ENCODE data around the gene ST8SIA4.

ST8SIA4 gene

DNA sequence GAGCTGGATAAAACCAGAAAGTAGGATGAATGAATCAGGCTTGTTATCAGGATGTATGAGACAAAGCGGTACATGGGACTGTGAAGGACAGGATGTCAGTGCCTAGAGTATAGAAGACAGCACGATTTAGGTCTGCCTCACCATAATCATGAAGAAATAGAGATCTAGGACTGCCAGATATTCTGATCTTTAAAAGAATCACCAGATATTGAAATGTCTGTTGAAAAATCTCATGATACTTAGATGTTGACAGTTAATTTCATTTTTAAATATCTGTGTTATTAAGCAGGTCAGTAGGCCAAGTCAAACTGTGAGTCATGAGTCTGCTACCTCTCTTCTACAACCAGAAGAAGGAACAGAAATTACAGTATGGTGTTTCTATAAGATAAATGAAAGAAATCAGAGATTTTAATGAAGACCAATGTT, 65.0 kb downstream of the ST8SIA4 start:
- DNase-seq, result no peak
- in situ Hi-C loops (cut with MboI; ENCODE audit: low pct_unique_long_range_greater_than_20kb, low sequenced_read_pairs), result no loop called here

DNA sequence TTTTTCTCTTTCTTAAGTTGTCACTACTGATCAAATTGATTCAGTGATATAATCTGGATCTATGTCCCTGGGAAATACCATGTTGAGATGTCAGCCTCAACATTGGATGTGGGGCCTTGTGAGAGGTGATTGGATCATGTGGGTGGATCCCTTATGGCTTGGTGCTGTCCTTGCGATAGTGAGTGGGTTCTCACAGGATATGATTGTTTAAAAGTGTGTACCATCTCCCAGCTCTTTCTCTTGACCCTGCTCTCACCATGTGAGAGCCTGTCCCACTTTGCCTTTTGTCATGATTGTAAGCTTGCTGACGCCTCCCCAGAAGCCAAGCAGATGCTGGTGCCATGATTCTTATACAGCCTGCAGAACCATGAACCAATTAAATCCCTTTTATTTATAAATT, 68.6 kb downstream of the ST8SIA4 start:
- in situ Hi-C loops (cut with MboI; ENCODE audit: low pct_unique_long_range_greater_than_20kb, low sequenced_read_pairs), result no loop called here

DNA sequence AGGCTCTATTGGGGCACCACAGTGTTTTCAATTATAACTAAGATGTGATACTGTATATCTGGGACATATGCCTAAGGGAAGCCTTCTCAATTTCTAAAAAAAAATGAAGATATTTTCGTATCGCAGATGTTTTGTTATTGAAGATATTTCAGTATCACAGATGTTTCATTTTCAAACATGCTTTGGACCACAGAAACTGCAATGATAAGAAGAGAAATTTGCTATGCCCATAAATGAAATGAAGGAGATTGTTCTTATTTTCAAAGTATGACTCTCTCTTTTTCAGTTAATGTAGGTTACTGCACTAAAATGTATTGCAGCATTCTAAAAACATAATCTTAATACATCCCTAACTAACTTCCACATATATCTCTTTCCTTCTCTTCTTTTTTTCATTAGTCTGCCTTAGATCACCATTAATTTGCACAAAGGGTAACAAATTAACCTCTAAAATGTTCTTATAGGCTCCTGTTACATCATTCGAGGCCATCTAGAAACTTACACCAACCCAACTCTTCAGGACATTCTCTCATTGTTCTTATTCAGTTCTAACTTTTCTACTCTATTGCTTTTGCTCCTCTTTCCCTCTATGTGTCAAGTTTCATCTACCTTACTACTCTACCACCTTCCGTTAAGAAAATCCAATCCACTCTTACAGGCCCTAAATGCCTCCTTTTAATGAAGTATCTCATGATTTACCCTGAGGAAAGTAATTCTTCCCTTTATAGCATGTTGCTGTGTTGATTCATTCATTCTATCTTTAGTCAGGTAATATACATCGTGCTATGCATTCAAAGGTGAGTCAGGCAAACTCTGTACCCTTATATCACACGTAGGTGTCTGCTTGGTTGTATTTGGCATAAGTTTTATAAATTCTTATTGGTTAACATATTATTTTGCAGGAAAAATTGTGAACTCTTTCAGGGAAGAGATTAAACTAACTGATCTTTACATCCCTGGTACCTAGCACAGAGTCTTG, 70.5 kb downstream of the ST8SIA4 start:
- no peak for DNase-seq
- in situ Hi-C loops (cut with MboI; ENCODE audit: low pct_unique_long_range_greater_than_20kb, low sequenced_read_pairs), result no loop called here

More for the DNA sequence above, 68.6 kb downstream of the ST8SIA4 start:
- DNase-seq, result no peak

DNA sequence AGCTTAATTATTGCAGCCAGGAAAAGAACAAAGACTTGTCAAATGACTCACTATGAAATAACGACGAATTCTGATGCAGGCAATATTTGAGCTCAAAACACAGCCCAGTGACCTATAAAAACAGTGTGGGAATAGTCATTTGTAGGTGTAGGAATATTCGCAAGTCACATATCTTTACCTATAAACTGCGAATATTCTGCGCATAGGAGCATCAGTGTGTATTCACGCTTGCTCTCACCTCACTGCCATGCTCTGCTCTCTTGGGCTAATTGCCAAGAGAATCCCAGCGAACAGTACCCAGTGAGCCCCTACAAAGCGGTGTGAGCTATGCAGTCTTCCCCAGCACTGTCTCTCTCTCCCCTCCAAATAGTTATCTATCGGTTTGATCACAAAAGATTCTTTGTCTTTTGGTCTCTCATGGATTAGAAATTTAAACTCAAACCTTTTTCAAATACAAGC, 74.2 kb downstream of the ST8SIA4 start:
- DNase-seq, result no peak
- in situ Hi-C loops (cut with MboI; ENCODE audit: low pct_unique_long_range_greater_than_20kb, low sequenced_read_pairs), result no loop called here

DNA sequence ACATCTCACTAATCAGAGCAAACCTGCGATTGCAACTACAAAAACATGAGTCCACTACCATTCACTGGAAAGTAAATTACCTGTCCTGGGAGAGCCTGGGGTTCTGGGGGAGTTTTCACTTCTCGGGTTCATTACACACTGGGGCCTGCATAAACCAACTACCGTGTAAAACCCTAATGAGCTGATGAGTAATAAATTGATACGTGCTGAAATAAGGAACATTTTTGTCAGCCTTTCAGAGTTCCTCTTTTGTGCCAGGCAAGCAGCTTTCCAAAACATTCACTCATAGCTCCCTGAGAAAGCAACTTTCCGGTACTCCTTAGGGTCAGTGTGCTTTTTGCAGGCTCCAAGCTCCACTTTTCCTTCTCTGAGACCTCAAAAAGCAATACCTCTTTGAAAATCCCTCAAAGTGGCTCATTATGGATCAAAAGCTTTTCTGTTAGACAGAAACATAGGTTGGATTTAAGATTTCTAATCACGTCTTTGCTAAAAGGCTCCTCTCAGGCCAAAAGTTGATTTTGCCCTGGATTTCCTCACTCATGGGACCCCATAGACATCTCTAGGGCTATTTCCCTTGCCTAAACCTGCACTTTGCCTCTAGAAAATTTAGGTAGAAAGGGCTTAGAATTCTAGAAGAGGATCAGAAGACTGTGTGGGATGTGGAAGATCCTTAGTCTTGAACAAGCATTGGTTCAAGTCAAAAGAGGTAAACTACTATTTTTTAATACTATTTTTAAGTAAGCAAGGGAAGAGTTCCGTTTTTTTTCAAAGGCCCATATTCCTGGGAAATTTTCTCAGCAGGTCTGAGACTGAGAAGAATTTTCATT, 74.8 kb downstream of the ST8SIA4 start:
- in situ Hi-C loops (cut with MboI; ENCODE audit: low pct_unique_long_range_greater_than_20kb, low sequenced_read_pairs), result no loop called here

DNA sequence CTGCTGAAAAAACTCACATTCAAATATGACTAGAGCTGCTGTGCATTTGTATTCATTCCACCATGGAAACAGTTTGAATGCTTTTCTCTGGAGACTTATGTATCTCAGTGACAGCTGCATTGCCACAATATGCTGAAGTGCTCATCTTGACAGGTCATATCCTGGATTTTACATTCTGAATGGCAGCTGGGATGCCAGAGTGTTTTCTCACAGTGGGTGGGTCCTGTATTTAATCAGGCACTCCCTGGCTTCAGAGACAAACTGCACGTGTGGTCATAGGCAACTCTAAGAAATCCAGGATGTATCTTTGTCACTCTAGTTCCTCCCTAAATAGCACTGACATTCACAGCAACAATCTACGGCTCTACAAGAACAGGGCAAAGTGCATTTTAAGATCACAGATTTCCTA, 75.6 kb downstream of the ST8SIA4 start:
- DNase-seq, result peak; percentile 17
- in situ Hi-C loops (cut with MboI; ENCODE audit: low pct_unique_long_range_greater_than_20kb, low sequenced_read_pairs), result no loop called here

More for the DNA sequence above, 74.8 kb downstream of the ST8SIA4 start:
- DNase-seq, result peak; percentile 44

DNA sequence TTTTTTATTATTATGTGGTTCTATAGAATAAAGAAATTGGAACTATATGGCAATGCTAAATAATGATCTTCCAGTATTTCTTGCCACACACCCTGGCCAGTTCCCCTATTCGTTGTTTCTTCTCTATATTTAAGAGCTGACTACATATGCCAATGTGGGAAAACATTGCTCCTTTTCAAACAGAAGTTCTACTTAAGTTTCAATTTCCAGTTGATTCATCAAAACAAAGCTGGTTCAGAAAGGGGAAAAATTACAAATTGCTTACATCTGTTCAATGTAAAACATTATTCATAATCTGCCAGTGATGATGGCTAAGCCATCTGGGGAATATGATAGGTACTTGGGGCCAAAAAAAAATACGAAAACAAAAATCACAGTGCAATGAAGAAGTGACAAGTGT, 76.9 kb downstream of the ST8SIA4 start:
- in situ Hi-C loops (cut with MboI; ENCODE audit: low pct_unique_long_range_greater_than_20kb, low sequenced_read_pairs), result no loop called here
- no peak for DNase-seq

DNA sequence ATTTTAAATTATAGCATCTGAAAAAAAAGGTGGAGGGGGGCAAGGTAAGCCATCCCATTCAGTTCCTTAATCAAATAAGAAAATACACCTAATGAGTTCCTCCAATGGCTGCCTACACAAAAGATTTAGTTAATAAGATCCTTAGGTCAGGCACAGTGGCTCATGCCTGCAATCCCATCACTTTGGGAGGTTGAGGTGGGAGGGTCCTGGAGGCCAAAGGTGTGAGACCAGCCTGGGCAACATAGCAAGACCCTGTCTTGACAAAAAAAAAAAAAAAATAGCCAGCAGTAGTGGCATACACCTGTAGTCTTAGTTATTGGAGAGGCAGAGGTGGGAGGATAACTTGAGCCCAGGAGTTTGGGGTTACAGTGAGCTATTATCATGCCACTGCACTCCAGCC, 78.4 kb downstream of the ST8SIA4 start:
- in situ Hi-C loops (cut with MboI; ENCODE audit: low pct_unique_long_range_greater_than_20kb, low sequenced_read_pairs), result no loop called here
- no peak for DNase-seq

DNA sequence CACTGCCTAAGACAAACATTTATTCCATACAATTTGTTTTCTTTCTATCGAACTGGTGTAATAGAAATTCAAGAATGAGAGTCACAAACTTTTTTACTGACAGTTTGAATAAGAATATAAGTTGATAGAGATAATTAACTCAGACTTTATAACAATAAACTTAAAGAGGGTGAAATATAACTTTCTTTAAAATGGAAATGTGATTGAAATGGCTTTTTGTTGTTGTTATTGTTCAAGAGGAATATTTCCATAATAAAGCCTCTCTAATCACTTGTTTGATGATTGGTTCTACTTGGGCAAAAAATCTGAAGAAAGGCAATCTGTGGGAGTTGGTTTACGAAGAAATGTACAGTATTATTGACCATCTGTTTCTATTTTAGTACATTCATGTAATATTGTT, 79.3 kb downstream of the ST8SIA4 start:
- in situ Hi-C loops (cut with MboI; ENCODE audit: low pct_unique_long_range_greater_than_20kb, low sequenced_read_pairs), result no loop called here
- no peak for DNase-seq

DNA sequence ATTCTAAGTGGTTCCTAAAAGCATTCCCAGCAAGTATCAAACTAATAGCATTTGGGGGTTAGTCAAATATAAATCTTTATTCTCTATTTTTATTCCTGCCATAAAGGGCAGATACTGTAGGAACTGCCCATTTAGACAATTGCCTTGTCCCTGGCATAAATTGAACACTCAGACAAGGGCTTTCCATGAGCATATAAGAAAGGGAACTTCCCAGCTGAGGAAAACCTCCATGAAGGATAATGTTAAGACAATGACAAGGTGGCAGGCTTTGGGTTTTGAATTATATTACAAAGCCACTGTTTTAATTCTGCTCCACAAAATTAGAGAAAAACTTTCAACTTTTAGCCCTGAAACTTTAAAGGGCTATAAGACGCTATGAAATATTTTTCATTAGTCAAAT, 81.3 kb downstream of the ST8SIA4 start:
- in situ Hi-C loops (cut with MboI; ENCODE audit: low pct_unique_long_range_greater_than_20kb, low sequenced_read_pairs), result no loop called here
- DNase-seq, result no peak

DNA sequence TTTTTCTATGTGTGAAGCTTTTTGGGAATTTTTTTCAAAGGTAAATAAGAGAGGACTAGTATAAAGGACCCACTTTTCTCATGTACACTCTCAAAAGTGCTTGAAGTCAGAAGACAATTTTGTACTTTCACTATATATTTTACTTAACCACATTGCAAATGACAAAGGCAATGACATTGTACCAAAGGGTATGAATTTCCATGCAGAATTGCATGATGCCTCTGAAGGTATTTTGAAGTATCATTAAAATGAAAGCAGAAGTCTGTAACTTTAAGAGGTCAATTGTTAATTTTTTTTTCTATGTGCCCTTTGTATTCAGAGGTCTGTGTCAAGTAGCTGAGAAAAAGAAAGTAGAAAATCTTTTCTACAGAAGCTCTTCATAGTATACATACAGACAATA, 84.7 kb downstream of the ST8SIA4 start:
- in situ Hi-C loops (cut with MboI; ENCODE audit: low pct_unique_long_range_greater_than_20kb, low sequenced_read_pairs), result no loop called here
- no peak for DNase-seq

DNA sequence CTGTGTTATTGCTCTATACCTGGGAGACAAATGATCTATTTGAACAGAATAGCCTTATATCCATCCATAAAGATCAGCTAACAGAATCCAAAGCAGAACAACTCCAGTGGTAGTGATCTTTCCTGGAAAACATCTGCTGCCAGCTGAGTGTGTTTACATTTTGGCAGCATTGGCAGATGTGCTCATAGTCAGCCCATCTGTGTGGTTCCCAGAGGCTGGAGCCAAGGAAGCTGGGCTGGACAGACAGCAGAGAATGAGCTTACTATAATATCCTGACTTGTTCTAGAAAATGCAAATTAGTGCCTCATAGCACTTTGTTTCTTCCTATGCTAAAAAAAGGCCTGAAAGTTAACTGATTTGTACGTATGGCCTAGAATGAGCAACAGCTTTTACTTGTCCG, 99.7 kb downstream of the ST8SIA4 start:
- DNase-seq, result no peak

DNA sequence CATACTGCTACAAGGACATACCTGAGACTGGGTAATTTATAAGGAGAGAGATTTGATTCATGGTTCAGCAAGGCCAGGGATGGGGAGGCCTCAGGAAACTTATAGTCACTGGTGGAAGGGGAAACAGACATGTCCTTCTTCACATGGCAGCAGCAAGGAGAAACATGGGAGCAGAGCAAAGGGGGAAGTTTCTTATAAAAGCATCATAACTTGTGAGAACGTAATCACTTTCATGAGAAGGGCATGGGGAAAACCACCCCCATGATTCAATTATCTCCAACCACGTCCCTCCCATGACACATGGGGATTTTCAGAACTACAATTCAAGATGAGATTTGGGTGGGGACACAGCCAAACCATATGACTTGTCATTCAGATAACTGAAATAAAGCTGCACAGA, 100.9 kb downstream of the ST8SIA4 start:
- DNase-seq, result no peak
- in situ Hi-C loops (cut with MboI; ENCODE audit: low pct_unique_long_range_greater_than_20kb, low sequenced_read_pairs), result no loop called here

More for the DNA sequence above, 99.7 kb downstream of the ST8SIA4 start:
- in situ Hi-C loops (cut with MboI; ENCODE audit: low pct_unique_long_range_greater_than_20kb, low sequenced_read_pairs), result no loop called here

DNA sequence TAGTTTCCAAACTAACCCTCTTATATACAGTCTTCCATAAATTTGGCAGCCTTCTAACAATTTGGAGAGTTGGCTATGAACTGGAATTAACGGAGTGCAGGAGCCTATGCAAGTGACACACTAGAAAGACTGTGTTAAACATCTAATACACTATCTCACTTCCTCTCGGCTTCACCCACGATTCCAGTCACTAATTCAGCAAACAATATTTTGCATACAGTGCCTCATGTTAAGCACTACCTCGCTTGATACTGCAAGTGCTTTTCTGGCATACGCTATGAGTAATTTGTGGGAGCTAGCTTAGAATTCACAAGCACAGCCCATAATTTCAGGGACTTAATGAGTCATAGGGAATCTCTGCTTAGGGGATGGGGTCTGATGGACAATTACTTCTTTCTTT, 102.5 kb downstream of the ST8SIA4 start:
- DNase-seq, result no peak
- in situ Hi-C loops (cut with MboI; ENCODE audit: low pct_unique_long_range_greater_than_20kb, low sequenced_read_pairs), result no loop called here

DNA sequence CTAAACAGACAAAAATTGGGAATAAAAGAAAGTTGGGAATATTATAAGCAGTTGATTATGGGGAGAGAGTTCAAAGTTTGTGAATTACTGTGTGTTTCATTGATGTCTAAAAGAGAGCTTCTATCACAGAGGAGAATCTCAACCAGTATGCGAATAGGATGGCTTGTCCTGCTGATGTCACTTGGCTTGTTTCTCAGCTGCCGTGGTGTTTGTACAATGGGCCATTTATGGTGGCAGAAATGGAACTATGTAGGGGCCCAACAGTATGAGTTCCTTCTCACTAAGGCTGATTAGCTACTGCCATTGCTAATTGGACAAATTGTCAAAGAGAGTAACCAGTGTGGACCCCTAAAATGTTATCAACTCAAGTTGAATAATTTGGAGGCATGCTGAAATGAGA, 103.9 kb downstream of the ST8SIA4 start:
- DNase-seq, result no peak
- in situ Hi-C loops (cut with MboI; ENCODE audit: low pct_unique_long_range_greater_than_20kb, low sequenced_read_pairs), result no loop called here

DNA sequence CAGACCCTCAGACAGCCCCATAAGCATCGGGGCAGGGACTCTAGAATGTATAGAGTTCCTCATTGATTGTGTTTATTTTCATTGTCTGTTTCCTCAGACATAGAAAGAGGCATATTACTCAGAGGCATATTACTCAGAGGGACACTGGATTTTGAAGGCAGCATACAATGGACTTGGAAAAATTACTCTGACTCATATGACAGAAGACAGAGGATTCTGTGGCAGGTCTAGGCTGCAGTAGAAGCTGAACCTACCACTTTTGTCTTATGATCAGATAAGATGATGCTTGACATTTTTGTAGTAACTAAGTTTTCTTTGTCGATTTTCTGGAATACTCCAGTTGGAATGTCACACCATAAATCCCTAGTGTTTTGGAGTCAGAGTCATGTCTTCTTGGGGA, 105.2 kb downstream of the ST8SIA4 start:
- DNase-seq, result no peak
- in situ Hi-C loops (cut with MboI; ENCODE audit: low pct_unique_long_range_greater_than_20kb, low sequenced_read_pairs), result no loop called here

DNA sequence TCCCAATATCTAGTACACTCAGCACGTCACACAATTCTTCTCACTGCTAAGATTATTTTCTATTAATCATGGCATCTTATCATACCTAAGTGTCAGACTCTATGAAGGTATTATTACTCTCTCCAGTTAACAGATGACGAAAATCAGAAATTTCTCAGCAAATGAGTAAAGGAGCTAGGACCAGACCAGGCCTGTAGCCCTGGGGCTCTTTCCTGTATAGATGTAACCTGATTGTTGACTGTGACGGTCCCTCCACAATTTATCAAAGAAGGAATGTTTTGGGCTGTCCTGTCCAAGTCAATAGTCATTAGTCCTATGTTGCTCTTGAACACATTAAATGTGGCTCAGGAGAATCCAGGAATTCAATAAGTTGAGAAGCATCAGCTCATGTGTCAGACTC, 106.2 kb downstream of the ST8SIA4 start:
- DNase-seq, result no peak
- in situ Hi-C loops (cut with MboI; ENCODE audit: low pct_unique_long_range_greater_than_20kb, low sequenced_read_pairs), result no loop called here

DNA sequence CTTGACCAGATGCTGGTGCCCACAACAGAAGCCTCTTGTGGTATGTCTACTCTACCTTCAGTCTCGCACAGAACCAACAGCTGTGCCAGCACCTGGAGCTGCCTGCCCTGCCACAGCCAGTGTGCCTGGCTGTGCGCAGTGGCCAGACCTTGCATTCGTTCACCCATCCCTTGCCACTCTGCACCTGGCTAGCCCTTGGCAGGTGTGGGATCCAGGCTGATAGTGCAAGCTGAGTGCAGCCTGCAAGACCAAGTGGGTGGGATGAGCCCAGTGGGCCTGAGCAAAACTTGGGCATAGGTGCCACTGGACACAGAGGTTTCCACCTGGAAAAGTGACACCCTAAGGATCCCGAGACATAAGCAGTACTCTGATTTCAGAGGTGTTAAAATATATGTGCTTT, 108.2 kb downstream of the ST8SIA4 start:
- no peak for DNase-seq
- in situ Hi-C loops (cut with MboI; ENCODE audit: low pct_unique_long_range_greater_than_20kb, low sequenced_read_pairs), result no loop called here

DNA sequence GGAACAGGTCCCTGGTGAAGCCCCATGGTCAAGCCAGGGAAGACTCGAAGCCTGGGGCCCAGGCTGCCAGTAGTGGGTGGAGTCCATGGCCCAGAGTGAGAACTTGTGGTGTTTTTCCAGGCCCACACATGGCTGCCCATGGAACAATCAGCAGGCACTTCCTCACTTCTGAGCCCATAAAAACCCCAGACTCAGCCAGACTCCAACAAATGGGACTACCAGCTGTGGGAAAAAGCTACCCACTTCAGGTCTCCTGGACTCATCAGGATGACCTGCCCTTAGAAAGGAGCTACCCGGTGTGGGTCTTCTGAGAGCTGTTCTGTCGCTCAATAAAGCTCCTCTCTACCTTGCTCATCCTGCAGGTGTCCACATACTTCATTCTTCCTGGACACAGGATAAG, 108.9 kb downstream of the ST8SIA4 start:
- DNase-seq, result no peak
- in situ Hi-C loops (cut with MboI; ENCODE audit: low pct_unique_long_range_greater_than_20kb, low sequenced_read_pairs), result no loop called here

DNA sequence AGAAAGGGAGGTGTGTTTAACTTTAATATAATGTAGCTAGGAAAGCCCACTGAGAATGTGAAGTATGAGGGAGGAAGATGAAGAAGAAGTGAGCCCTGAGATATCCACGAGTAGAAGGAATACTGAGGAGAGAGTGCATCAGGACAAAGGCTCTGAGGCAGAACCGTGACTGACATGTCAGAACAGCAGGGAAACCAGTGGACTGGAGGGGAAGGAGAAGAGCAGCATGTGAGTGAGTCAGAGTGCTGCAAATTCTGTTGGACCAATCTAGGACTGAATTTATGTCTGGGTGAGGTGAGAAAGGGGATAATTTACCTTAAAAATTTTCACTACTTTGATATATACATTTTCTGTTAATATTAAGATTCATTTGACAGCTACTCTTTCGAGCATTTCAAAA, 110.3 kb downstream of the ST8SIA4 start:
- DNase-seq, result no peak
- in situ Hi-C loops (cut with MboI; ENCODE audit: low pct_unique_long_range_greater_than_20kb, low sequenced_read_pairs), result no loop called here

Measured in KBM-7 (cell line).